GM12892 (cell line): ENCODE results near the gene FBXO47.
A peak's percentile ranks its signal among the peaks of the same experiment; 100 is the strongest.

Experiments
- POLR2A ChIP-seq: IDR thresholded peaks from 2 replicates; pipeline ENCODE4 v1.6.1; 2011; ENCODE audit warnings: low read depth, low read length, control low read depth
- POLR2AphosphoS5 ChIP-seq: IDR thresholded peaks from 2 replicates; pipeline ENCODE4 v1.6.1; 2011; ENCODE audit warnings: low read depth, low read length, control low read depth

DNA sequence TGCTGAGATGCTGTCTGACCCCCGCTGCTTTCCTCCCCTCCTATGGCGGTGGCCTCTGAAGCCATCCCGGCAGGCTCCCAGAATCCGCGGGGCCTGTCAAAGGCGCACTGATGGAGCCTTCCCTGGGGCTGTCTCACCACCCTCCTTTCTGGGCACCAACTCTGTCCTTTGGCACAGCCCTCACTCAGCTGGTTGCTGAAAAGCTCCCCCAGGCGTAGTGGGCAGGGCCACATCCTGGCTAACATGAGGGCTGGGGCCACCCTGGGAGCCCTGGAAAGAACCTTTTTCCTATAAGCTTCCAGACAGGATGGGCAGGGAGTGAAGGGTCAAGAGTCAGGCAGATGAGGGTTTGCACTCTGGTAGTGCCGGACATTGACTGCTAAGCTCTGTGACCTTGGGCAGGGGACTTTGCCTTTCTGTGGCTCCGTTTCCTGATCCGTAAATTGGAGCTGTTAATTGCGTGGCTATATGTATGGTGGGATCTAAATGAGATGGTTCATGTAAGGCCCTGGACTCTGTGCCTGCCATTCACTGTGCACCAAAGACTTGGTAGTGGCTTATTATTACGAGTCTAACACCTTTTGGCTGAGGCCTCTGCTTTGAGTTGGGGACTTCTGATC lies 69.4 kb downstream of the FBXO47 start:
- 0 out of 2 replicates have a peak, but pooled peaks have one; percentile 1 for TF ChIP-seq POLR2A
- TF ChIP-seq POLR2AphosphoS5: no peak
